ENCODE measurements around the gene PPP3CA.

- no peak for TF ChIP-seq SP1 (IDR thresholded peaks at IDR 0.05; ENCODE audit: low read depth)
- TF ChIP-seq CTCF (IDR thresholded peaks at IDR 0.05 in 2 of 3, conservative IDR thresholded peaks at IDR 0.05 in 1 of 3; ENCODE audit: borderline replicate concordance in 1 of 3, insufficient read depth in 1 of 3, low read depth in 2 of 3, low read length in 2 of 3) = no peak
- no peak for TF ChIP-seq MAX (IDR thresholded peaks at IDR 0.05)
- no peak for TF ChIP-seq EGR1 (IDR thresholded peaks at IDR 0.05; ENCODE audit: low read depth)
- no peak for TF ChIP-seq EZH2 (IDR thresholded peaks at IDR 0.05)
- no peak for TF ChIP-seq EZH2phosphoT487 (IDR thresholded peaks at IDR 0.05; ENCODE audit: borderline replicate concordance)
- TF ChIP-seq SIN3A (IDR thresholded peaks at IDR 0.05; ENCODE audit: low read depth) = no peak
- no peak for TF ChIP-seq ZBTB33 (IDR thresholded peaks at IDR 0.05; ENCODE audit: extremely low read depth, insufficient replicate concordance, low read length)
- TF ChIP-seq POLR2A (IDR thresholded peaks at IDR 0.05; ENCODE audit: borderline replicate concordance, extremely low read depth, insufficient read depth, insufficient read length) = no peak
Measured at GRCh38 chr4:101142259-101142658, 205.1 kb downstream of the PPP3CA start.

Data from HCT116 (cell line).